ENCODE data around the gene CNOT2.

GRCh38 chr12:70243510-70244371 lies 508 bp downstream of the CNOT2 start:
- TF ChIP-seq EZH2phosphoT487 (IDR thresholded peaks at IDR 0.05; ENCODE audit: borderline replicate concordance, low read length) (no peak), CTCF (conservative IDR thresholded peaks at IDR 0.05; ENCODE audit: low read depth, low read length) (no peak), EZH2 (IDR thresholded peaks at IDR 0.05; ENCODE audit: low read length, unreplicated experiment) (no peak)
